ENCODE results near the gene ASAP2.

Gene ASAP2

DNA sequence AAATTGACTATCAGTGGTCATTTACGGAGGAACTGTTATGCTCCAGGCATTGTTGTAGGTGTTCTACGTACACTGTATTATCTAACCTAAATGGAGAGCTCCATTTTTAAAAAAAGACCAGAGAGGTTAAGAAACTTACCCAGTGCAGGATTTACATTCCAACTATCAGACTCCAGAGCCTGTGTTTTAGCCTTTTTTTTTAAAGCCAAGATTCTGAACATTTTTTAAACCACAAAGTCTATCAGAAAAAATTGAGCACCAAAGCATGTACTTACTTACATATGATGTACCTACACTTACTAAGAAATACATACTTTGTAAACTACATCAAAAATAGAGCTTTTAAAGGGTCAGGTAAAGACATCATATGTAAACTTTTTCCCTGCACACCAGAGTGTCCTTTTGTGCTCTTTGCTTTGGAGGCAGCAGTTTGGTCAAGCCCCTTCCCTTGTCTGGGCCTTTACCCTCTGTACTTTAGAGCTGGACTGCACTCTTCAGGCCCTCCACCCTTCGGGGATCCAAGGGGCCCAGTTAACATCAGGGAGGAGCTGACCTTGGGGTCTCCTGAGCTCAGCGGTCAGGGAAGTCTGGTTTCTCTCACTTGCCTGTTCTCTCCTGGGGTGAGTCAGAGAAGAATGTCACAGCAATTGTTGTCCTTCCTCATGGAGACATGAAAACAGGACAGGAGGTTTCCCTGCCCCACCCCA, 158.3 kb downstream of the ASAP2 start:
- Mint-ChIP-seq H3K4me1 (ENCODE audit: low read depth) (no peaks in the 10 kb centered on the region), H3K9me3 (ENCODE audit: low read depth) (no peaks in the 10 kb centered on the region), H3K4me3 (no peak overlapping the region), H3K27me3 (peaks cover 4% of the 10 kb centered on the region), H3K36me3 (no peaks in the 10 kb centered on the region), H3K27ac (no peak overlapping the region)

DNA sequence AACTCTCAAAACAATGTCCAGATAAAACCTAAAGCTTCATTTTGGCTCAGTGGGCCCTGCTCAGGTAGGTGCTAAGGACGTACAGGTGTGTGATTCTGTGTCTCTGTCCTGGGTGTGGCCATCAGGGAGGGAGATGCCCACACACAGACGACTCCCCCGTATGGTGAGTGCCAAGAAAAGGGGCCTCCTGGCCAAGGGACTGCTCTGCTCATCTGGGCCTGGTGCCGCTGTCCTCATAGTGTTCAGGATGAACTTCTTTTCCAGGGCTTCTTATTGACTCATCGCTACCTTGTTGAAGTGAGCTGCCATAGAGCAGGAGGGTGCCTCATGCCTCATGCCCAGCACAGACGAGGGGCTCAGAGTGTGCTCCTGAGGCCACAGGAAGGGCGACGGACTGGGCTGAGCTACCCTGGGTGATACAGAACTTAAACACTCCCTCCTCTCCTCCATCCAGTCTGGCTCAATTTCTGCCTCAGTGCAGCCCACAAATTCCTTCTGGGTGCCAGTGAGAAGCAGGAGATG, 158.9 kb downstream of the ASAP2 start:
- H3K27ac Mint-ChIP-seq, result no peak overlapping the region
- H3K27me3 Mint-ChIP-seq, result peaks cover 4% of the 10 kb centered on the region
- H3K4me3 Mint-ChIP-seq, result no peak overlapping the region
- H3K36me3 Mint-ChIP-seq, result no peaks in the 10 kb centered on the region
- H3K9me3 Mint-ChIP-seq (ENCODE audit: low read depth), result no peaks in the 10 kb centered on the region
- H3K4me1 Mint-ChIP-seq (ENCODE audit: low read depth), result no peaks in the 10 kb centered on the region

DNA sequence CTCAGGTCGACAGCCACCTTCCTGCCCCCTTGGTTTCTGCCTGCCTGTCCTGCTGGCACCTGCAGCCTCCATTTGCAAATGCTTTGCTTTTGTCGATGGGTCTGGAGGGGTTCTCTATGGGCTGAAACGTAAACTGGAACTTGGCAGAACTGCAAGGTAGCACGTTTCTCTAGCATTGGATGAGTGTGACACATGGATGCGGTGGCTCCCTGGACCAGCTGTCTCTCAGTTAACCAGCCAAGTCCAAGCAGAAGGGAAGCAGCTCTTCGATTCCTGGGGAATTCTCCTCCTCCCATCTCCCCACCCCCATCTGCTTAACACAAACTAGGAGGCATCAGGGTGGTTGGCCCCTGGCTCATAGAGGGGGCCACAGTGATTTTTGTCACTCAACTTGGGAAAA, 159.4 kb downstream of the ASAP2 start:
- no peak overlapping the region for H3K4me3 Mint-ChIP-seq
- H3K27me3 Mint-ChIP-seq, result peaks cover 4% of the 10 kb centered on the region
- no peak overlapping the region for H3K27ac Mint-ChIP-seq
- H3K36me3 Mint-ChIP-seq, result no peaks in the 10 kb centered on the region
- H3K9me3 Mint-ChIP-seq (ENCODE audit: low read depth), result no peaks in the 10 kb centered on the region
- no peaks in the 10 kb centered on the region for H3K4me1 Mint-ChIP-seq (ENCODE audit: low read depth)

DNA sequence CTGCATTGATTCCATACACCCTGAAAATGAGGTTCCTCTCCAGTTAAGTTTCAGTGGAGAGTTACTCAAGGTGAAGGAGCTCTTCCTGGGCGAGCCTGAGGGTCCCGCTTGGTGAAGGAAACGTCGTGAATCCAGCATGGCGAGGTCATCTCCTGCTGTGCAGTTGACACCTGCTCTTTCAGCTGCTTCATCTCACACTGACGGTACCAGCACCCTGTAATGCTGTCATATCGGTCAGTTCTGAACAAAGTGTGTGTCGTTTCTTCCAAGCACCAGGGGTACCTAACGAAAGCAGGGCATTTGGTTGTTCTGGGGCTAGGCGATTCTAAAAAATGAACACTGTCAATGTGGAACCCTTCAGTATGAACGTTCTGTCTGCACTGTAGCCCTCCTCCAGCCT, 164.1 kb downstream of the ASAP2 start:
- peaks cover 2% of the 10 kb centered on the region for H3K4me1 Mint-ChIP-seq (ENCODE audit: low read depth)
- H3K36me3 Mint-ChIP-seq, result no peaks in the 10 kb centered on the region
- peak overlapping the region; percentile 22 for H3K27ac Mint-ChIP-seq

DNA sequence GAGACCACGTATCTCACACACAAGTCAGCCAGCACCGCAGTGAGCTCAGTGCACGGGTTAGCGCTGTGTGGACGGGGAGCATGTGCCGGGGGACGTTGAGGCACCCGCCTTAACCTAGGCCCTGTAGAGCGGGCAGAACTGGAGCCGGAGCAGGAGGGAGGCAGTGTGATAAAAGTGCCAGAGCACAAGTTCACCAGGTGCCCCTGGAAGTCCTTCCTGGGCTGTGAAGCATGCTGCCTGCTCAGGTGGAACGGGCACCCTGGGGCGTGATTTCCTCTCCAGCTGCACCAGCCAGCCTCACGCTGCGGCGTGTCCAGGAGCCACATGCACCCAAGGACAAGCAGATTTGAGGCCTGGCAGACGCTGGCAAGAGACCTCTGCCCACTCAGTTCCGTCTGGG, 166.4 kb downstream of the ASAP2 start:
- Mint-ChIP-seq H3K9me3 (ENCODE audit: low read depth) (no peaks in the 10 kb centered on the region), H3K27ac (no peak overlapping the region), H3K36me3 (no peaks in the 10 kb centered on the region), H3K4me1 (ENCODE audit: low read depth) (peaks cover 2% of the 10 kb centered on the region), H3K27me3 (peaks cover 1% of the 10 kb centered on the region), H3K4me3 (no peak overlapping the region)

More for the DNA sequence above, 164.1 kb downstream of the ASAP2 start:
- H3K27me3 Mint-ChIP-seq, result peaks cover 1% of the 10 kb centered on the region
- no peak overlapping the region for H3K4me3 Mint-ChIP-seq
- no peaks in the 10 kb centered on the region for H3K9me3 Mint-ChIP-seq (ENCODE audit: low read depth)

DNA sequence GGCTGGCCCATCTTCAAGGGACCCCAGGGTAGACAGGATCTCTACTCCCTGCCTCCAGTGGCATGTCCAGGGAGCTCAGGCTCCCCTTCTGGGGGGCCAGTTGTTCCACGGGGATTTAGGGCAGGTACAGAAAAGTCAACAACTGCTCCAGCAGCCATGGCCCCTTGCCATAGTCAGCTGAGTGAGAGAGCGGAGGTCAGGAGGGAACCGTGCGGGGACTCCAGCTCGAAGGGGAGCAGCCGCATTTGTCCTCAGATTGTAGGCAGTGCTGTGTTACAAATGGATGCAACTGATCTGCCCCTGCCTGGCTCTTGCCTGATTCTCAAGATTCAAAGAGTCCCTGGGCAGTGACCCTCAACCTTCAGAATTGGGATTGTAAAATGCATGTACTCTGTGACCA, 166.9 kb downstream of the ASAP2 start:
- Mint-ChIP-seq H3K4me3 (no peak overlapping the region), H3K27ac (no peak overlapping the region), H3K36me3 (no peaks in the 10 kb centered on the region), H3K27me3 (peaks cover 1% of the 10 kb centered on the region), H3K4me1 (ENCODE audit: low read depth) (peaks cover 2% of the 10 kb centered on the region), H3K9me3 (ENCODE audit: low read depth) (no peaks in the 10 kb centered on the region)

DNA sequence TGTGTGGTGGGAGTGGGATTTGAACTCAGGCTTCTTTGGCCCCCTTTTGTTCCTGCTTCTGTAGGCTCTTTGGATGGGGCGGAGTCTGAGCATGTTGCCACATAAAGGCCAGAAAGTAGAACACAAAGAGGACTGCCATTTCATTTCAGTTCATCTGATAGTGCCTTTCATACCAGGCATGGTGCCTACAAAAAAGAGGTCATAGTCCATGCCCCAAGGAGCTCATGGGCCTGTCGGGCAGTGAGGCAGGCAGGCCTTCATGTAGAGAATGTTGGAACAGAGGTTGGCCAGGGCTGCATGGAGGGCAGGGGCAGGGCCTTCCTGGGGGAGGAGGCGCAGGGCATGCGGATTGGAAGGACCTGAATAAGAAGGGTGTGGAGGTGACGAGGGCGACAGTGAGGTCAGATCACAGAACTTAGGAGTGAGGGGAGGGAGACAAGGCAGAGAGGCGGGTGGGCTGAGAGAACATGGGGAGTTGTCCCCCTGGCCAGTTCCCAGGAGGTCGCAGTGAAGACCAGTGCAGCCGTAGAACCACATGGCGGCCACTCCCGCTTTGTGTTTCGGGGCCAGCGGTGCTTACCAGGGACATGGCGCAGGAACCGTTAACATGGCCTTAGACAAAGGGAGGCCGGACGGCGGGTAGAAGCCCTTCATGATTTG, 167.6 kb downstream of the ASAP2 start:
- Mint-ChIP-seq H3K9me3 (ENCODE audit: low read depth) (no peaks in the 10 kb centered on the region), H3K4me1 (ENCODE audit: low read depth) (peaks cover 2% of the 10 kb centered on the region), H3K27ac (no peak overlapping the region), H3K27me3 (no peaks in the 10 kb centered on the region), H3K4me3 (no peak overlapping the region), H3K36me3 (no peaks in the 10 kb centered on the region)

DNA sequence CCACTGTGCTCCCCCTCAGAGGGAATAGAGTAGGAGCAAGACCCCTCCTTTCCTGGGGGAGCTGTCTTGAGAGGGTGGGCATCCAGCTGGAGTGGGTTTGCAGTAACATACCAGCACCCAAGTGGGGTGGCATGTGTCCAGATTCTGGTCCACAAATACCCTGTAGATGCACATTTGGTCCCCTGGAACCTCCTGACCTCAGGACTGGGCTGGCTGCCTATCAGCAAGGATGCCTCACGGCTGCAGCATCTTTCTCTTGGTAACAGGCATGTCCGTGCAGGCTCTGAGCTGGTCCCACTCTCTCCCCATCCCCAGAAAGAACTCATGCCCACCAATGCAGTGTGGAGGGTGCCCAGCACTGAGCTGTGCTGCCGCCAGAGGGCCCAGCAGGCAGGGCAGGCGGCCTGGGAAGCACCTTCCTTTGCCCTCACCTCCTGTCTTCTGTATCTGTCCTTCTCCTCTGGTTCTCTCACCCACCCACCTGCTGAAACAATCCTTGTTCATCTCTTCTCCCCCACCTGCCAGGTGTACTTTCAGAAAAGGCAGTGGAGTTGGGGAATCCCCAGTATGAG, 169.3 kb downstream of the ASAP2 start:
- Mint-ChIP-seq H3K9me3 (ENCODE audit: low read depth) (no peaks in the 10 kb centered on the region), H3K4me3 (no peak overlapping the region), H3K27ac (no peak overlapping the region), H3K27me3 (no peaks in the 10 kb centered on the region), H3K36me3 (no peaks in the 10 kb centered on the region), H3K4me1 (ENCODE audit: low read depth) (peaks cover 2% of the 10 kb centered on the region)

DNA sequence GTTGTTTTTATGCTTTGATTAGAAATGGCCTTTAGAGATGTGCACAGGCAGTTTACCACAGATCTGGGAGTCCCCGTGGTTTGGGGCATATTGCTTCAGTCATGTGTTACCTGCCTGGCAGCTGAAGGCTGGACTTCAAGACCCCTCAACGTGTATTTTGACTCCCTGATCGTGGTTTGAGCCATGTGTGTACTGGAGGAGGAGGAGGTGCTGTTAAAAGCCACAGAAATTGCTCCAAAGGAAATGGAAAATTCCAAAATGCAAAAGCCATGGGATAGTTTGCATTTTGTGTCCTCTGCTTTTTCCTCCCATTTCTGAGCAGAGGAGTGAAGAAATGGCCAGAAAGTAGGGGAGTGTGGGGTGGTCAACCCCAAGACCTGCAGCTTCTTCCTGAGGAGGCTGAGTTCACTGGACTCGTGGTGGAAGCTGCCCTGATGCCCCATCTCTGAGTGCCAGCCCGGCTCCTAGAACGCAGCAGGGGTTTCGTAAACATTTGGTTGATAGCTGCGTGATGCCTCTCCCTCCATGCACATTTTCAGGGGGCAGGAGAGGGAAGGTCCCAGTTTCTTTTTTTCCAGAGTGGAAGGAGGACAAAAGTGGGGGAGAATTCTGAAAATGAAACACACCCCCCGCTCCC, 171.0 kb downstream of the ASAP2 start:
- H3K4me3 Mint-ChIP-seq, result no peak overlapping the region
- H3K27me3 Mint-ChIP-seq, result no peaks in the 10 kb centered on the region
- no peaks in the 10 kb centered on the region for H3K4me1 Mint-ChIP-seq (ENCODE audit: low read depth)
- no peaks in the 10 kb centered on the region for H3K9me3 Mint-ChIP-seq (ENCODE audit: low read depth)
- no peaks in the 10 kb centered on the region for H3K36me3 Mint-ChIP-seq
- no peak overlapping the region for H3K27ac Mint-ChIP-seq

DNA sequence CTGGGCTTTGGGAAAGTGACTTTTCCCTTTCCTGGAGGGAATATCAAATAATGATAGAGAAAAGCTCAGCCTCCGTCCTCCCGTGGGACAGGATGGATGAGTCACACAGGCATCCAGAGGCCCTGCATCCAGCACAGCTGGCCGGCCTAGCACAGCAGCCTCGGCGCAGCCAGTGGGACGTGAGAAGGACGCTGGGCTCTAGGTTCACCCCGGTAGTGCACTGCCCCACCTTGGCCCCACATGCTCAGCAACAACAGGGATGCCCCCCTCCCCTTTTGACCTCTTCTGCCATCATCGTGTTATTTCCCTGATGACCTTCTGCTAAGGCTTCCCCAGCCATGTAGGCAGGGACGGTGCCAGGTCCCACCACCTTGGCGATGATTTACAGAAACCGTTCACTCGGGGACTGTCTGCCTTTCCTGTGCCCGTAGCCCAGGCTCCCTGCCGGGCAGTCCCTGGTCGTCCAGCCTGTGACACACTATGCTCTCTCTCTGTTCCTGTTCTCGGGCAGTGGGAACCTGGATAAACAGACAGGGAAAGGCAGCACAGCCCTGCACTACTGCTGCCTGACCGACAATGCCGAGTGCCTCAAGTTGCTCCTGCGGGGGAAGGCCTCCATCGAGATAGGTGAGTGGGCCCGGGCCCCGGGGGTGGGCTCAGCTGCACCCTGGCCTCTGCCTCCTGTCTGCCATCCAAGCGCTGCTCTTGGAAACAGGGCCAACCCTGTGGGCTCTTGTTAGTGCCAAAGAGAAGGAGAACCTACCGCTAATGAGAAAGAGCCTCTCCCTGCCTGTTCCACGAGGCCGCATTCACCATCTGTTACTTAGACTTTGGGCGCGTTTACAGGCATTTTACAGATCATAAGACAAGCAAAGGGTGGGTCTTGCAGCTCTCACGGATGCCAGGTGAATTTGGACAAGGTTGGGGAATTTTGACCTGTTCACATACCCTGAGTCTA, 172.1 kb downstream of the ASAP2 start:
- Mint-ChIP-seq H3K27me3 (no peaks in the 10 kb centered on the region), H3K4me3 (no peak overlapping the region), H3K27ac (no peak overlapping the region), H3K4me1 (ENCODE audit: low read depth) (no peaks in the 10 kb centered on the region), H3K9me3 (ENCODE audit: low read depth) (no peaks in the 10 kb centered on the region), H3K36me3 (no peaks in the 10 kb centered on the region)

DNA sequence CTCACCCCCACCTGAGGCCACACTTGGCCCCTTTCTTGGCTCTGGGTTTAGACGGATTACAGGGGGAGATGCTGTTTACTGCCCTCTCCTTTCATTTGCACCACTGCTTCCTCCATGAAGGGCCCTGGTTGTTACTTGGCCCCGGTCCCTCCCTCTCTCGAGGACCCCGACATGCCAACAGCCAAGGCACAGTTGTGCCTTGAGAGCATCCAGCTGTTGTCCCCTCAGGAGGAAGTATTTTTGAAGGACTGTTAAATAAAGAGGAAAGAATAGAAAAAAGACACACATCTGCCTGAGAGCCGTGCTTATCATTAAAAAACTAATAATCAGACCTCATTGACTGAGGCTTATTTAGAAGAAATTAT, 172.8 kb downstream of the ASAP2 start:
- no peaks in the 10 kb centered on the region for H3K27me3 Mint-ChIP-seq
- no peak overlapping the region for H3K4me3 Mint-ChIP-seq
- no peaks in the 10 kb centered on the region for H3K4me1 Mint-ChIP-seq (ENCODE audit: low read depth)
- no peaks in the 10 kb centered on the region for H3K9me3 Mint-ChIP-seq (ENCODE audit: low read depth)
- no peak overlapping the region for H3K27ac Mint-ChIP-seq
- no peaks in the 10 kb centered on the region for H3K36me3 Mint-ChIP-seq

DNA sequence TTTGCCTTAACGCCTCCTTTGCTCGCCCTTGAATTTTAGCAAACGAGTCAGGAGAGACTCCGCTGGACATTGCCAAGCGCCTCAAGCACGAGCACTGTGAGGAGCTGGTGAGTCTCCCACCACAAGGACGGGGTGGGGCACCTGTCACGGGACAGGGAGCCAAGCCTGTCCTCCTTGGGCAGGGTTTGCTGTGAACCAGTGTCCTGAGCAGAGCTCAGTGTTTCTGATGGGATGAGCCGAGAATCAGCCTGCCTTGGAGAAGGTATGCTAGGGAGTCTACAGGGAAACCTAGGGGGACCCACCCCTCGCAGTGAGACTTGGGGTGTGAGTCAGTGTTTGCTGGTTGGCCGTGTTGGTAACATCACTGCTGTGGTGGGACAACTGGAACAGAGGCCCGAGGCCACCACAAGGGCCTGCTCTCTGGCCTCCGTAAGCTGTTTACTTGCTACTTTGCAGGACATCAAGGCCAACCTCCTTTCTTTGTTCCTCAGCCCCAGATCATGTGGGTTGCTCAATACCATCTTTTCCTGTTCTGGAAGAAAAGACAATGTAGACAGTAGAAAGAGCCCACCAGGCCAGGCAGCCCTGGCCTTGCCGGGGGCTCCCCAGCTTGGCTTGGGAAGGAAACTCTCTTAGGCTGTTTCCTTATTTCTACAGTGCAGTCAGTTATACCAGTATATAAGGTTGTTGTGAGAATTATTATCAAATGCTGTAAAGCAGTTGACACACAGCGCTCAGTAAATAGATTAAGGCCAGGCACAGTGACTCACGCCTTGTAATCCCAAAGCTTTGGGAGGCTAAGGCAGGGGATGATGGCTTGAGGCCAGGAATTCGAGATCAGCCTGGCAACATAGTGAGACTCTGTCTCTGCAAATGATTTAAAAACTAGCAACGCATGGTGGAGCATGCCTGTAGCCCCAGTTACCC, 174.4 kb downstream of the ASAP2 start:
- Mint-ChIP-seq H3K27me3 (no peaks in the 10 kb centered on the region), H3K4me3 (no peak overlapping the region), H3K36me3 (no peaks in the 10 kb centered on the region), H3K27ac (no peak overlapping the region), H3K9me3 (ENCODE audit: low read depth) (no peaks in the 10 kb centered on the region), H3K4me1 (ENCODE audit: low read depth) (no peaks in the 10 kb centered on the region)

DNA sequence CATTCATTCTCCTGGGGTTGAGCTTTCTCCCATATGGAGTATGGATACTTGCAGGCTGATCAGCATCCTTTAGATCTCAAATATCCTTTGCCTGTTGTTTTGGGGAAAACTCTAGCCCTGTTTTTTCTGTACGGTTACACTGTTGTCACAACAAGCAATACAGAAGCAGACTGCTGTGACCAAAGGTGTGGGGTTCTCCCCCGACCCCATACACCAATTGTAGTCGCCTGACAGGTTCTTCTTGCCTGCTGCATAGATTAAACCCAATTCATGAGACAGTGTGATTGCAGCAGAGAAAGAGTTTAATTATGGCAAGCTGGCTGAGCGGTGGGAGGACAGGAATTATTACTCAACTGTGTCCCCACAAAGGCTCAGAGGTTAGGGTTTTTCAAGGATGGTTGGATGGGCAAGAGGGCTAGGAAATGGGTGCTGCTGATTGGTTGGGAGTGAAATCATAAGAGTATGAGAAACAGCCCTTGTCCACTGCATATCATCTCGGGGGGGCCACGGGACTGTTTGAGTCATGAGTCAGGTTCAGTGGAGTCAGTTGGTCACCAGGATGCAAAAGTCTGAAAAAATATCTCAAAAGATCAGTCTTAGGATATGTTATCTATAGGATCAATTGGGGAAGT, 176.1 kb downstream of the ASAP2 start:
- no peak overlapping the region for H3K27ac Mint-ChIP-seq
- no peaks in the 10 kb centered on the region for H3K36me3 Mint-ChIP-seq
- H3K4me1 Mint-ChIP-seq (ENCODE audit: low read depth), result no peaks in the 10 kb centered on the region
- no peak overlapping the region for H3K4me3 Mint-ChIP-seq
- H3K9me3 Mint-ChIP-seq (ENCODE audit: low read depth), result no peaks in the 10 kb centered on the region
- no peaks in the 10 kb centered on the region for H3K27me3 Mint-ChIP-seq

All from activated naive CD8-positive, alpha-beta T cell (primary cell).